HG03175 (cell line): ENCODE measurements around the gene TMEM219.
"Not testable (repeated sequence)": the region's sequence is repeated elsewhere in the genome, so short reads cannot be mapped to it uniquely, and the experiment has no call there.

Source experiments
- ATAC-seq: cut with Tn5 transposase; IDR thresholded peaks from one replicate; pipeline ENCODE4 v1.9.1; 2021; ENCODE audit warnings: mild to moderate bottlenecking, moderate library complexity; ENCODE audit not compliant: unreplicated experiment

The TMEM219 gene

GRCh38 chr16:30010844-30011713, 49.2 kb downstream of the TMEM219 start, which contains the start of gene DOC2A:
DOC2A (minus strand) TSS chr16:30011027; CDS start chr16:30010222, 805 bp downstream.
- no peak for ATAC-seq

GRCh38 chr16:30011714-30012504, 50.0 kb downstream of the TMEM219 start:
- no peak for ATAC-seq

DNA sequence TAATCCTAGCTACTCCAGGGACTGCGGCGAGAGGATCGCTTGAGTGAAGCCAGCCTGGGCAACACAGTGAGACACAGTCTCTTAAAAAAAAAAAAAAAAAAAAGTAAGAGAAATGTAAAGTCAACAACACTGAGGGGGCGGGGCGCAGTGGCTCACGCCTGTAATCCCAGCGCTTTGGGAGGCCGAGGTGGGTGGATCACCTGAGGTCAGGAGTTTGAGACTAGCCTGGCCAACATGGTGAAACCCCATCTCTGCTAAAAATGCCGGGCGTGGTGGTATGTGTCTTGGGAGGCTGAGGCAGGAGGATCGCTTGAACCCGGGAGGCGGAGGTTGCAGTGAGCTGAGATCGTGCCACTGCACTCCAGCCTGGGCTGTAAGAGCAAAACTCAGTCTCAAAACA, 50.7 kb downstream of the TMEM219 start:
- ATAC-seq: not testable (repeated sequence)

DNA sequence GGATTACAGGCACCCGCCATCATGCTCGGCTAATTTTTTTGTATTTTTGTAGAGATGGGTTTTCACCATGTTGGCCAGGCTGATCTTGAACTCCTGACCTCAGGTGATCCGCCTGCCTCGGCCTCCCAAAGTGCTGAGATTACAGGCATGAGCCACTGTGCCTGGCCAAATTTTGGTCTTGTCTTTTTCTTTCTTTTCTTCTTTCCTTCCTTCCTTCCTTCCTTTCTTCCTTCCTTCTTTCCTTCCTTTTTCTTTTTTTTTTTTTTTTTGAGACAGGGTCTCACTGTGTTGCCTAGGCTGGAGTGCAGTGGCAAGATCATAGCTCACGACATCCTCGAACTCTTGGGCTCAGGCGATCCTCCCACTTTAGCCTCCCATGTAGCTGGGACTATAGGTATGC, 53.6 kb downstream of the TMEM219 start:
- ATAC-seq: not testable (repeated sequence)

DNA sequence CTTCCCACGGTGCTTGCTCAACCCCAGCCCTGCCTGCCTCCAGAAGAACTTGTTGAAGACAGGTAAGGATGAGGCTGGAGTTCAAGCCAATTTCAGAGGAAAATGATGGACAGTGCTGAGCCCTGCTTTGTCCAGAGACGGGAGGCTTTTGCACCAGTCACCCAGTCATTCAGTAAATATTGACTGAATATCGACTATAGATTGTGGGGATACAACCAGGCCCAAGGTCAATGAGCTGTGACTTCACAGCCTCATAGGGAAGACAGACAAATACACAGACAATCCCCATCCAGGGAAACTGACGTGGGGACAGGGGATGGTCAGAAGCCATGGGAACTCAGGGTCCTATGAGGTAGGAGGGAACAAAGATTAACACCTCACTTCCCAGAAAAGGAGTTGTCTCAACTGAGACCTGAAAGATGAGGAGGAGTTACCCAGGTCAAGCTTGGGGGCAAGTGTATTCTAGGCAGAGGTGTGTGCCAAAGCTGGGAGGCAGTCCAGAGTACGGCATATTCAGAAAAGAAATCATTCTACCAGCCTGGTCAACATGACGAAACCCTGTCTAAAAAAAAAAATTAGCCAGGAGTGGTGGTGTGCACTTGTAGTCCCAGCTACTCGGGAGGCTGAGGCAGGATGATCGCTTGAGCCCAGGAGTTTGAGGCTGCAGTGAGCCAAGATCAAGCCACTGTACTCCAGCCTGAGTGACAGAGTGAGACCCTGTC, 54.8 kb downstream of the TMEM219 start:
- no peak for ATAC-seq

DNA sequence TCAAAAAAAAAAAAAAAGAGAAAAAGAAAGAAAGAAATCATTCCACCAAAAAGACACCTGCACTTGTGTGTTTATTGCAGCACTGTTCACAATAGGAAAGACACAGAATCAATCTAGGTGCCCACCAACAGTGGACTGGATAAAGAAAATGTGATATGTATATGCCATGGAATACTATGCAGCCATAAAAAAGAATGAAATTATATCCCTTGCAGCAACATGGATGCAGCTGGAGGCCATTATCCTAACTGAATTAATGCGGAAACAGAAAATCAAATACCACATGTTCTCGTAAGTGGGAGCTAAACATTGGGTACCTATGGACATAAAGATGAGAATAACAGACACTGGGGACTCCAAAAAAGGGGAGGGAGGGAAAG, 55.4 kb downstream of the TMEM219 start:
- ATAC-seq: no peak

GRCh38 chr16:30017937-30018336, 56.1 kb downstream of the TMEM219 start:
- not testable (repeated sequence) for ATAC-seq

DNA sequence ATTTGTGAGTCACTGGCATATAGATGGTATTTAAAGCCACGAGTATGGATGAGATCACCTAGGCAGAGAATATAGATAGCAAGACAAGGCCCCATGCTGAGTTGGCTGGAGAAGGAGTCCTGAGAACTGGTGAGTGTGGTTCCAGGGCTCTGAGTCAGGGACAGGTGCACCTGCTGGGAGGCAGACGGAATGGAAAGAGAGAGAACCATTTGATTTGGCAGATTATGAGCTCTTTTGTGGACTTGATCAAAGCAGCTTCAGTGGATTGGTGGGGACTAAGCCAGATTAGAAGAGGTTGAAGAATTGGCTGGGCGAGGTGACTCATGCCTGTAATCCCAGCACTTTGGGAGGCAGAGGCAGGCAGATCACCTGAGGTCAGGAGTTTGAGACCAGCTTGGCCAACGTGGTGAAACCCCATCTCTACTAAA, 56.9 kb downstream of the TMEM219 start:
- ATAC-seq: no peak
